HEK293 (cell line): ENCODE measurements around the gene YTHDC2.
A peak's percentile ranks its signal among the peaks of the same experiment; 100 is the strongest.

Experiments
- SP2 ChIP-seq: fragments of 450-650 bp; formaldehyde crosslinking; IDR thresholded peaks from 2 replicates; pipeline ENCODE4 v1.5.1; 2016; ENCODE audit warnings: missing biosample characterization, missing genetic modification characterization
- ZBTB17 ChIP-seq: fragments of 450-650 bp; formaldehyde crosslinking; IDR thresholded peaks from 2 replicates; pipeline ENCODE4 v1.5.1; 2016; ENCODE audit warnings: missing biosample characterization, missing genetic modification characterization
- ZBTB8A ChIP-seq: fragments of 450-650 bp; formaldehyde crosslinking; IDR thresholded peaks from 2 replicates; pipeline ENCODE4 v1.5.1; 2016; ENCODE audit warnings: missing biosample characterization, missing genetic modification characterization
- ZNF239 ChIP-seq: fragments of 450-650 bp; formaldehyde crosslinking; IDR thresholded peaks from 2 replicates; pipeline ENCODE4 v1.5.1; 2016; ENCODE audit warnings: missing biosample characterization, missing genetic modification characterization
- ZNF274 ChIP-seq, 2 experiments: fragments of 200-500 bp in 1 of 2; fragments of 450-650 bp in 1 of 2; sonication (Bioruptor generic) in 1 of 2; formaldehyde crosslinking in 1 of 2; IDR thresholded peaks; 2 replicates each; pipeline versions ENCODE4 v1.5.1 to v1.6.1; 2014 to 2016; ENCODE audit warnings: borderline replicate concordance in 1 of 2, inconsistent platforms in 1 of 2, low read length in 1 of 2, missing biosample characterization in 1 of 2, missing genetic modification characterization in 1 of 2
- ZNF501 ChIP-seq: fragments of 450-650 bp; formaldehyde crosslinking; IDR thresholded peaks from 2 replicates; pipeline ENCODE4 v1.5.1; 2016; ENCODE audit warnings: missing biosample characterization, missing genetic modification characterization
- ZNF544 ChIP-seq: fragments of 450-650 bp; formaldehyde crosslinking; IDR thresholded peaks from 2 replicates; pipeline ENCODE4 v1.5.0; 2017; ENCODE audit warnings: missing biosample characterization, missing genetic modification characterization
- ZSCAN16 ChIP-seq: fragments of 450-650 bp; formaldehyde crosslinking; IDR thresholded peaks from 2 replicates; pipeline ENCODE4 v1.5.1; 2016; ENCODE audit warnings: missing biosample characterization, missing genetic modification characterization
- TF ChIP-seq, protein P1 (sequence below): fragments of 450-650 bp; formaldehyde crosslinking; IDR thresholded peaks from 2 replicates; pipeline ENCODE4 v1.5.1; 2016; ENCODE audit warnings: missing biosample characterization, missing genetic modification characterization
- TF ChIP-seq, protein P2 (sequence below): fragments of 450-650 bp; formaldehyde crosslinking; IDR thresholded peaks from 2 replicates; pipeline ENCODE4 v1.5.1; 2016; ENCODE audit warnings: missing biosample characterization, missing genetic modification characterization
- TF ChIP-seq, protein P3 (sequence below): fragments of 450-650 bp; formaldehyde crosslinking; IDR thresholded peaks from 2 replicates; pipeline ENCODE4 v1.5.1; 2016; ENCODE audit warnings: missing biosample characterization, missing genetic modification characterization
- TF ChIP-seq, protein P4 (sequence below): fragments of 450-650 bp; formaldehyde crosslinking; optimal IDR thresholded peaks from 2 replicates; pipeline ENCODE3; 2016; ENCODE audit warnings: missing biosample characterization, mild to moderate bottlenecking, missing genetic modification characterization
- TF ChIP-seq, protein P5 (sequence below): fragments of 450-650 bp; formaldehyde crosslinking; IDR thresholded peaks from 2 replicates; pipeline ENCODE4 v1.5.1; 2016; ENCODE audit warnings: missing biosample characterization, missing genetic modification characterization
- TF ChIP-seq, protein P6 (sequence below): sonication (generic); formaldehyde crosslinking; IDR thresholded peaks from 2 replicates; pipeline ENCODE4 v1.8.1; 2022; ENCODE audit warnings: mild to moderate bottlenecking, moderate library complexity, missing genetic modification reagents

DNA sequence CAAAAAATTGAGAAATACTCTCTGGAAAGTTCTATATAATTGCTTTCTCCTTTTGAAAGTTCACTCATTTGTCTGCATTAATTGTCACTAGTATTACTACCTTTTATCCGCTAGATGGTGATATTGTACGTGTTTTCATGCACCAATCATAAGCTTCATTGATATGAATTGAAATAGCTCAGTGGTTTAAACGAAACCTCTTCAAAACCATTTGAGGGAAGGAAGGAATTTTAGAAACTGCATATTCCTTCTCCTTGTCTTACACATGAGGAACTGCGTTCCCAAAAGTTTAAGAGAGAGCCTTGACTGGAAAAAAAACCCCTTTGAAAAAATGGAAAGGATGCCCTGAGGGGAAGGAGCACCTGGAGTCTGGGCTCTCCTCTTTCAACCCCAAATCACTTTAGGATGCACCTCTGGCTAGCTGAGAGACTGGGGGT, 98.6 kb downstream of the YTHDC2 start:
- TF ChIP-seq, protein P1, sequence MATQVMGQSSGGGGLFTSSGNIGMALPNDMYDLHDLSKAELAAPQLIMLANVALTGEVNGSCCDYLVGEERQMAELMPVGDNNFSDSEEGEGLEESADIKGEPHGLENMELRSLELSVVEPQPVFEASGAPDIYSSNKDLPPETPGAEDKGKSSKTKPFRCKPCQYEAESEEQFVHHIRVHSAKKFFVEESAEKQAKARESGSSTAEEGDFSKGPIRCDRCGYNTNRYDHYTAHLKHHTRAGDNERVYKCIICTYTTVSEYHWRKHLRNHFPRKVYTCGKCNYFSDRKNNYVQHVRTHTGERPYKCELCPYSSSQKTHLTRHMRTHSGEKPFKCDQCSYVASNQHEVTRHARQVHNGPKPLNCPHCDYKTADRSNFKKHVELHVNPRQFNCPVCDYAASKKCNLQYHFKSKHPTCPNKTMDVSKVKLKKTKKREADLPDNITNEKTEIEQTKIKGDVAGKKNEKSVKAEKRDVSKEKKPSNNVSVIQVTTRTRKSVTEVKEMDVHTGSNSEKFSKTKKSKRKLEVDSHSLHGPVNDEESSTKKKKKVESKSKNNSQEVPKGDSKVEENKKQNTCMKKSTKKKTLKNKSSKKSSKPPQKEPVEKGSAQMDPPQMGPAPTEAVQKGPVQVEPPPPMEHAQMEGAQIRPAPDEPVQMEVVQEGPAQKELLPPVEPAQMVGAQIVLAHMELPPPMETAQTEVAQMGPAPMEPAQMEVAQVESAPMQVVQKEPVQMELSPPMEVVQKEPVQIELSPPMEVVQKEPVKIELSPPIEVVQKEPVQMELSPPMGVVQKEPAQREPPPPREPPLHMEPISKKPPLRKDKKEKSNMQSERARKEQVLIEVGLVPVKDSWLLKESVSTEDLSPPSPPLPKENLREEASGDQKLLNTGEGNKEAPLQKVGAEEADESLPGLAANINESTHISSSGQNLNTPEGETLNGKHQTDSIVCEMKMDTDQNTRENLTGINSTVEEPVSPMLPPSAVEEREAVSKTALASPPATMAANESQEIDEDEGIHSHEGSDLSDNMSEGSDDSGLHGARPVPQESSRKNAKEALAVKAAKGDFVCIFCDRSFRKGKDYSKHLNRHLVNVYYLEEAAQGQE (tag by site-specific recombination) = no peak
- TF ChIP-seq ZSCAN16 (no peak), ZBTB17 (tag by site-specific recombination) (no peak), ZNF501 (tag by site-specific recombination) (no peak), ZNF544 (no peak), ZNF274 (IDR thresholded peaks at IDR 0.05; ENCODE audit: low read length) (no peak), ZNF274 (tag by site-specific recombination; IDR thresholded peaks at IDR 0.05; ENCODE audit: borderline replicate concordance) (no peak), SP2 (no peak), ZNF239 (no peak), ZBTB8A (no peak)
- TF ChIP-seq, protein P2, sequence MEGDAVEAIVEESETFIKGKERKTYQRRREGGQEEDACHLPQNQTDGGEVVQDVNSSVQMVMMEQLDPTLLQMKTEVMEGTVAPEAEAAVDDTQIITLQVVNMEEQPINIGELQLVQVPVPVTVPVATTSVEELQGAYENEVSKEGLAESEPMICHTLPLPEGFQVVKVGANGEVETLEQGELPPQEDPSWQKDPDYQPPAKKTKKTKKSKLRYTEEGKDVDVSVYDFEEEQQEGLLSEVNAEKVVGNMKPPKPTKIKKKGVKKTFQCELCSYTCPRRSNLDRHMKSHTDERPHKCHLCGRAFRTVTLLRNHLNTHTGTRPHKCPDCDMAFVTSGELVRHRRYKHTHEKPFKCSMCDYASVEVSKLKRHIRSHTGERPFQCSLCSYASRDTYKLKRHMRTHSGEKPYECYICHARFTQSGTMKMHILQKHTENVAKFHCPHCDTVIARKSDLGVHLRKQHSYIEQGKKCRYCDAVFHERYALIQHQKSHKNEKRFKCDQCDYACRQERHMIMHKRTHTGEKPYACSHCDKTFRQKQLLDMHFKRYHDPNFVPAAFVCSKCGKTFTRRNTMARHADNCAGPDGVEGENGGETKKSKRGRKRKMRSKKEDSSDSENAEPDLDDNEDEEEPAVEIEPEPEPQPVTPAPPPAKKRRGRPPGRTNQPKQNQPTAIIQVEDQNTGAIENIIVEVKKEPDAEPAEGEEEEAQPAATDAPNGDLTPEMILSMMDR (tag by site-specific recombination) = peak; percentile 19; the same call in 1 of the 2 replicates
- TF ChIP-seq, protein P3, sequence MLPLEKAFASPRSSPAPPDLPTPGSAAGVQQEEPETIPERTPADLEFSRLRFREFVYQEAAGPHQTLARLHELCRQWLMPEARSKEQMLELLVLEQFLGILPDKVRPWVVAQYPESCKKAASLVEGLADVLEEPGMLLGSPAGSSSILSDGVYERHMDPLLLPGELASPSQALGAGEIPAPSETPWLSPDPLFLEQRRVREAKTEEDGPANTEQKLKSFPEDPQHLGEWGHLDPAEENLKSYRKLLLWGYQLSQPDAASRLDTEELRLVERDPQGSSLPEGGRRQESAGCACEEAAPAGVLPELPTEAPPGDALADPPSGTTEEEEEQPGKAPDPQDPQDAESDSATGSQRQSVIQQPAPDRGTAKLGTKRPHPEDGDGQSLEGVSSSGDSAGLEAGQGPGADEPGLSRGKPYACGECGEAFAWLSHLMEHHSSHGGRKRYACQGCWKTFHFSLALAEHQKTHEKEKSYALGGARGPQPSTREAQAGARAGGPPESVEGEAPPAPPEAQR = no peak
- TF ChIP-seq, protein P4, sequence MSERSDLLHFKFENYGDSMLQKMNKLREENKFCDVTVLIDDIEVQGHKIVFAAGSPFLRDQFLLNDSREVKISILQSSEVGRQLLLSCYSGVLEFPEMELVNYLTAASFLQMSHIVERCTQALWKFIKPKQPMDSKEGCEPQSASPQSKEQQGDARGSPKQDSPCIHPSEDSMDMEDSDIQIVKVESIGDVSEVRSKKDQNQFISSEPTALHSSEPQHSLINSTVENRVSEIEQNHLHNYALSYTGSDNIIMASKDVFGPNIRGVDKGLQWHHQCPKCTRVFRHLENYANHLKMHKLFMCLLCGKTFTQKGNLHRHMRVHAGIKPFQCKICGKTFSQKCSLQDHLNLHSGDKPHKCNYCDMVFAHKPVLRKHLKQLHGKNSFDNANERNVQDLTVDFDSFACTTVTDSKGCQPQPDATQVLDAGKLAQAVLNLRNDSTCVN (tag by site-specific recombination) = no peak
- TF ChIP-seq, protein P5, sequence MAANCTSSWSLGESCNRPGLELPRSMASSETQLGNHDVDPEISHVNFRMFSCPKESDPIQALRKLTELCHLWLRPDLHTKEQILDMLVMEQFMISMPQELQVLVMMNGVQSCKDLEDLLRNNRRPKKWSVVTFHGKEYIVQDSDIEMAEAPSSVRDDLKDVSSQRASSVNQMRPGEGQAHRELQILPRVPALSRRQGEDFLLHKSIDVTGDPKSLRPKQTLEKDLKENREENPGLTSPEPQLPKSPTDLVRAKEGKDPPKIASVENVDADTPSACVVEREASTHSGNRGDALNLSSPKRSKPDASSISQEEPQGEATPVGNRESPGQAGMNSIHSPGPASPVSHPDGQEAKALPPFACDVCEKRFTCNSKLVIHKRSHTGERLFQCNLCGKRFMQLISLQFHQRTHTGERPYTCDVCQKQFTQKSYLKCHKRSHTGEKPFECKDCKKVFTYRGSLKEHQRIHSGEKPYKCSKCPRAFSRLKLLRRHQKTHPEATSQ (tag by site-specific recombination) = no peak
- TF ChIP-seq, protein P6, sequence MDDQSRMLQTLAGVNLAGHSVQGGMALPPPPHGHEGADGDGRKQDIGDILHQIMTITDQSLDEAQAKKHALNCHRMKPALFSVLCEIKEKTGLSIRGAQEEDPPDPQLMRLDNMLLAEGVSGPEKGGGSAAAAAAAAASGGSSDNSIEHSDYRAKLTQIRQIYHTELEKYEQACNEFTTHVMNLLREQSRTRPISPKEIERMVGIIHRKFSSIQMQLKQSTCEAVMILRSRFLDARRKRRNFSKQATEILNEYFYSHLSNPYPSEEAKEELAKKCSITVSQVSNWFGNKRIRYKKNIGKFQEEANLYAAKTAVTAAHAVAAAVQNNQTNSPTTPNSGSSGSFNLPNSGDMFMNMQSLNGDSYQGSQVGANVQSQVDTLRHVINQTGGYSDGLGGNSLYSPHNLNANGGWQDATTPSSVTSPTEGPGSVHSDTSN (CRISPR knock-in tag) = no peak
